Activated T-helper 17 cell treated with anti-CD3 and anti-CD28 coated beads, Interleukin-2, amount 50 U/mL, for 72 hours (primary cell): ENCODE measurements around the gene LRRC1. TPM values are rescaled to one million over a fixed set of nuclear protein-coding genes. Genes with fewer than 3 reads are reported as not detected.

ENCODE experiments used
- ATAC-seq: fragments of 150-1000 bp; cut with Tn5 transposase; replicated peaks from 2 replicates; pipeline ENCODE4 v1.10.0; 2021; ENCODE audit warnings: mild to moderate bottlenecking, moderate library complexity
- H3K27ac Mint-ChIP-seq: one replicate; pipeline ENCODE4 v1.8.0; 2022; ENCODE audit warnings: mixed read lengths
- H3K27me3 Mint-ChIP-seq: one replicate; pipeline ENCODE4 v1.8.0; 2022; ENCODE audit warnings: mixed read lengths
- H3K36me3 Mint-ChIP-seq: one replicate; pipeline ENCODE4 v1.8.0; 2022; ENCODE audit warnings: low read depth, mild to moderate bottlenecking, mixed read lengths
- H3K4me1 Mint-ChIP-seq: one replicate; pipeline ENCODE4 v1.8.0; 2022; ENCODE audit warnings: mixed read lengths
- H3K4me3 Mint-ChIP-seq: one replicate; pipeline ENCODE4 v1.8.0; 2022; ENCODE audit warnings: mild to moderate bottlenecking, mixed read lengths
- H3K9me3 Mint-ChIP-seq: one replicate; pipeline ENCODE4 v1.8.0; 2022; ENCODE audit warnings: mixed read lengths
- total RNA-seq, 2 donors: library from RNA; stranded (reverse); gene quantifications; one replicate each; pipeline ENCODE4 v1.2.3, GENCODE V29; 2022

Gene LRRC1
- total RNA-seq, 2 donors from 2014 or later = 1.7 to 2.2 TPM

DNA sequence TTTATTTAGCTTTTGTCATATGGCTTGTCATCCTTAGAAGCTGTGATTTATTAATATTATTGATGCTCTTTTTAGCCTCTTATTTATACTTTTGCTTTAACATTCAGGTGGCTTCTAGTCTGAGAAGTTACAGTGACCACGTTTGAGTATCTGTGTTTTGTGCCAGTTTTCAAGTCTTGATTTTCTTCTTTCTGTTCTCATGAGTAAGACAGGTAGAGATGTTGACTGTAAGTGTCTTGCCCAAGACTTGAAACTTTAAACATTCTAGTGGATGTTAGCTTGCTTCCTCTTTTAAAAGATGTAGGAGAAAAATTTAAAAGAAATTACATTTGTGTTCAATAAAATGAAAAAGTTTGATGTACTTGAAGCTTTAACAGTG, 122.6 kb downstream of the LRRC1 start:
- ATAC-seq = no peak
- no peaks in the 10 kb centered on the region for H3K4me1 Mint-ChIP-seq
- no peaks in the 10 kb centered on the region for H3K27me3 Mint-ChIP-seq
- peaks cover 35% of the 10 kb centered on the region for H3K36me3 Mint-ChIP-seq
- H3K9me3 Mint-ChIP-seq = no peaks in the 10 kb centered on the region
- H3K4me3 Mint-ChIP-seq = no peak overlapping the region
- H3K27ac Mint-ChIP-seq = no peak overlapping the region

DNA sequence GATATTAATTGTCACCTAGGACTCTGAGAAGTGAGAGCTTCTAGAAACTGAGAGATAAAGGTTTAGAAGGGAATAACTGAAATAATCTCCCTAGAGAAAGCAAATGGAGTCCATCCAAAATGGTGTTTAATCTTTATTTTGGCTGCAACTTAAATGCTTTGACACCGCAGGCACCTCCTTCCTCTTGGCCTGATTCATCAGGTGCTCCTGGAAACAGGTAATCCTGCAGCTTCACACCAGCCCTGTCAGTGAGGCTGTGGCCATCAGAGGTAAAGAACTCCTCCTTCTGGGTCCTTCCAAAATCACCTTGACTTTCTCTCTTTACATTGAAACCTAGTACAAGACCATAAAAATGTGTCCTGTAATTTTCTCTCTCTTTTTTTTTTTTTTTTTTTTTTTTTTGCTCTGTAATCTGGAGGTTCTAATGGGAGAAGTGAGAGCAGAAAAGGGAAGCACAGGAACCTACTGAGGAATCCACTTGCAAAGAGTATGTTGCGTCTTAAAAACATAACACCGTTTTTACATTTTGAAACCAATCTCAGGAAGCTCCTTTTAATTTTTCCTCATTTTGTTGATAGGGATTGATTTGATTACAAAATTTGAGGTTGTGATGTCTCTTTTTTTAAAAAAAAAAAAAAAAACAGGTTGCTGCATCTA, 124.2 kb downstream of the LRRC1 start:
- Mint-ChIP-seq H3K36me3 (peaks cover 37% of the 10 kb centered on the region), H3K27ac (no peak overlapping the region), H3K27me3 (no peaks in the 10 kb centered on the region), H3K4me1 (no peaks in the 10 kb centered on the region), H3K9me3 (no peaks in the 10 kb centered on the region), H3K4me3 (no peak overlapping the region)
- no peak for ATAC-seq

DNA sequence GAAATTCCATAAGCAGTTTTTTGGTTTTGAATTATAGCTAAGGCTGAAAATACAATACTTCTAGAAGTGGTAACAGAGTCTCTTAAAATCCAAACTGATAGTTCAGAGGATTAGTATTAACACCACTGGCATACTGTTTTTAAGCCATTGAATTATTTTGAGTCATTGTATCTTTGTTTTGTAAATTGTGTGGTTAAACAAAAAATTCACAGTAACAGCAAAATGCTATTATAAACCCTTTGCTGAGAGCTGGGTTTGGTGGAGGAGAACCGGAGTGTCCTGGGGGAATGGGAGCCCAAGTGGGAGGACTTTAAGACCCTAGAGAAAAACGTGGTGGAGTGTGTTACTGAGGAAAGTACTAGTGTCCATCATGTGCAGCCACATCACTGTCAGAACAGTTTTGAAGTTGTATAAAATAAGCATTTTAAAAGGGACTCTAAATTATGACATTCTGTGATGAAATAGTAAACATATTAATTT, 125.1 kb downstream of the LRRC1 start:
- Mint-ChIP-seq H3K4me3 (no peak overlapping the region), H3K27ac (no peak overlapping the region), H3K27me3 (no peaks in the 10 kb centered on the region), H3K9me3 (no peaks in the 10 kb centered on the region), H3K36me3 (peaks cover 27% of the 10 kb centered on the region), H3K4me1 (no peaks in the 10 kb centered on the region)
- no peak for ATAC-seq

DNA sequence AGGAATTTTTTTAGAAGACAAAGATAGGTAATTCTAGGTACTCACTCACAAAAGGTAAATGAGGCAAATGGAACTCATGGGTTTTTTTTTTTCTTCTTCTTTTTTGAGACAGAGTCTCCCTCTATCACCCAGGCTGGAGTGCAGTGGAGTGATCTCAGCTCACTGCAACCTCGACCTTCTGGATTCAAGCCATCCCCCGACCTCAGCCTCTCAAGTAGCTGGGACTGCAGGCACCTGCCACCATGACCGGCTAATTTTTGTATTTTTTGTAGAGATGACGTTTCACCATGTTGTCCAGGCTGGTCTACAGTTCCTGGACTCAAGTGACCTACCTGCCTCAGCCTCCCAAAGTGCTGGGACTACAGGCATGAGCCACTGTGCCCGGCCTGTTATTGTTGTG, 126.1 kb downstream of the LRRC1 start:
- Mint-ChIP-seq H3K4me1 (no peaks in the 10 kb centered on the region), H3K4me3 (no peak overlapping the region), H3K27ac (no peak overlapping the region), H3K36me3 (peaks cover 27% of the 10 kb centered on the region), H3K27me3 (no peaks in the 10 kb centered on the region), H3K9me3 (no peaks in the 10 kb centered on the region)
- ATAC-seq = no peak

- Mint-ChIP-seq H3K4me1 (no peaks in the 10 kb centered on the region), H3K9me3 (no peaks in the 10 kb centered on the region), H3K4me3 (no peak overlapping the region), H3K27ac (no peak overlapping the region), H3K27me3 (no peaks in the 10 kb centered on the region), H3K36me3 (peaks cover 27% of the 10 kb centered on the region)
- ATAC-seq = no peak
Observed at GRCh38 chr6:53921639-53922038, 126.8 kb downstream of the LRRC1 start.

DNA sequence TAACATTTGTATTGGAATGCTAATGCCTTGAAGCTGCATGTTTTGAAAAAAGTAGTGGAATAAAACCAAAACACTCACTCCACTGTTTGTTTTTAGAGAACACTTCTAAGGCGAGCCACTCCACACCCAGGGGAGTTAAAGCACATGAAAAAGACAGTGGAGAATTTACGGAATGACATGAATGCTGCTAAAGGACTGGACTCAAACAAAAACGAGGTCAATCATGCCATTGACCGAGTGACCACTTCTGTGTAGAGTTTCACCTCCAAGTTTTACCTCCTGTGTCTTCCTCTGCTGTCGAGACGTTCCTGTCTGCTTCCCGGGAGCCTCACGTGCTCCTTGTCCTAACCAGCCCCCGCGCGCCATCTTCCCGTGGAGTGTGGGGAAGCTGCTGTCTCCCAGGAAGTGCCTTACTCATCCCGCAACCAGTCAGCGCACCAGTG, 127.8 kb downstream of the LRRC1 start:
- Mint-ChIP-seq H3K9me3 (no peaks in the 10 kb centered on the region), H3K4me3 (no peak overlapping the region)

GRCh38 chr6:53924277-53924676, 129.5 kb downstream of the LRRC1 start:
- Mint-ChIP-seq H3K27ac (no peak overlapping the region), H3K36me3 (peaks cover 27% of the 10 kb centered on the region), H3K4me3 (no peak overlapping the region), H3K9me3 (no peaks in the 10 kb centered on the region), H3K27me3 (no peaks in the 10 kb centered on the region), H3K4me1 (no peaks in the 10 kb centered on the region)
- no peak for ATAC-seq

More for the DNA sequence above, 127.8 kb downstream of the LRRC1 start:
- no peaks in the 10 kb centered on the region for H3K4me1 Mint-ChIP-seq
- ATAC-seq = no peak
- H3K27ac Mint-ChIP-seq = no peak overlapping the region
- H3K36me3 Mint-ChIP-seq = peaks cover 27% of the 10 kb centered on the region
- no peaks in the 10 kb centered on the region for H3K27me3 Mint-ChIP-seq

DNA sequence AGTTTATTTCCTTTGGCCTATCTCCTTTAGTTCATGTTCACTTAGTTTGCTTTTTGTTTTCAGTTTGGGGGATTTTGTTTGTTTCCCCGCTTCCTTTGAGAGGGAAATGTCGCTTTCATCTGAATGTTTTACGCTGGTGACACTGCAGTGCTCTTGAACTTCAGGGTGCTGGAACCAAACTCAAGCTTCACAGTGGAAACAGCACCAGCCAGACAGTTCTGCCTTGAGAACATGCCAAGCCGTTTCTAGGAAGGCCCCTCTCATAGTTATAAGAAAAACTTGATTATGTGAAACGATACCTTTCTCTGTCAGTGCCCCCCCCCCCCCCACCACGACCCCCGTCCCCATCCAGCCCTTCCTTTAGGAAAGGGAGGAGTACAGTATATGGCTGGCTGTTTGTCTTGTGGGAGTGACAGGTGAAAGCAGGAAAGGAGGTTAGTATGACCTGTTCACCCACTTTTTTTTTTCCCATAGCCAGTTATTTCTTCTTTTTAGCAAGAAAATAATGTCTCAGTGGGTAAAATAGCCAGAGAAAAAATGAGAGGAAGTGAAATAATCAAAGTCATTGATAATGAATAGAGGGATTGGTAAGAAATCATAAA, 130.1 kb downstream of the LRRC1 start:
- no peaks in the 10 kb centered on the region for H3K27me3 Mint-ChIP-seq
- no peaks in the 10 kb centered on the region for H3K9me3 Mint-ChIP-seq
- no peaks in the 10 kb centered on the region for H3K4me1 Mint-ChIP-seq
- no peak for ATAC-seq
- H3K4me3 Mint-ChIP-seq = no peak overlapping the region
- no peak overlapping the region for H3K27ac Mint-ChIP-seq
- H3K36me3 Mint-ChIP-seq = peaks cover 24% of the 10 kb centered on the region

DNA sequence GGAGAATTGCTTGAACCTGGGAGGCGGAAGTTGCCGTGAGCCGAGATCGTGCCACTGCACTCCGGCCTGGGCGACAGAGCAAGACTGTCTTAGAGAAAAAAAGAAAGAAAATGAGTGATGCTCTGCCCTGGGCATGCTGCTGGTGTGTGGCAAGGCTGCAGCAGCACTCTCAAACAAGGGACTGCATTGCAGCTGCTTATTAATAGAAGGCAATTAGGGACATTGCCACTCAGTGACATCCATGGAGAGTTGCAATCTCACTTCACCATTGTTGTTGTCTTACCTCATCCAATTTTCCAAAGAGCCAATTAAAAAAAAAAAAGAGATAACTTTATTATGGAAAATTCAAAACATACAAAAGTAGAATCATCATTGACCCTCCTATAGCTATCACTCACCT, 131.1 kb downstream of the LRRC1 start:
- Mint-ChIP-seq H3K27ac (no peak overlapping the region), H3K4me3 (no peak overlapping the region), H3K9me3 (no peaks in the 10 kb centered on the region), H3K27me3 (no peaks in the 10 kb centered on the region), H3K36me3 (peaks cover 15% of the 10 kb centered on the region), H3K4me1 (no peaks in the 10 kb centered on the region)
- no peak for ATAC-seq

DNA sequence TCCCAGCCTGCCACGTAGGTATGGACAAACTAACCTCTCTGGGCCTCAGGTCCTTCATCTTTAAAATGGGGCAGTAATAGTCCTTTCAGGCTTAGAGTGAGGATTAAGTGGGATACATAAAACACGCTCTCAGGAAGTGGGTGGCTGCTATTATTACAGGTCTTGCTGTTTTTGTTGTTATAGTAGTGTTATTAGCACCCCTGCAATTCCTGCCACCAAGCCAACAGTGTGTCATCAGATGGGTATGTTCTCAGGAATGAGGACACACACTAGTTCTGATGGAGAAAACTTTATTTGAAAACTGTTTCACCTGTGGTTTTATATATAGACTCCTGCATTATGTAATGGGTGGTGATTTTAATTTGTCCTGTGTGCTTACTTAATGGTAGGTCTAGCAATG, 131.7 kb downstream of the LRRC1 start:
- Mint-ChIP-seq H3K27ac (no peak overlapping the region), H3K4me1 (no peaks in the 10 kb centered on the region), H3K36me3 (peaks cover 9% of the 10 kb centered on the region)

DNA sequence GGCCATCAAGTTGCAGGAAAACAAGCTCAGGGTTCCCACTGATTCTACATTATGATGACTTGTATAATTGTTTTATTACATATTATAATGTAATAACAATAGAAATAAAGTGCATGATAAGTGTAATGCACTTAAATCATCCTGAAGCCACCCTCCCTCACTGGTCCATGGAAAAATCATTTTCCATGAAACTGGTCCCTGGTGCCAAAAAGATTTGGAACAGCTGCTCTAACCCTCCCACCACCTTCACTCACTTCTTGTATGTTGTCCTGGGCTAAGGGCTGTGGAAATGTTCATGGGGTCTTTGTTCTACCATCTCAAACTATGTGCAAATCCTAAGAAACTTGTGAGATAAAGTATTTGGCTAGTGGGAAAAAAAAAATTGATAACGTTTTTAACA, 133.8 kb downstream of the LRRC1 start:
- no peaks in the 10 kb centered on the region for H3K4me1 Mint-ChIP-seq
- no peak for ATAC-seq
- H3K27ac Mint-ChIP-seq = no peak overlapping the region
- no peaks in the 10 kb centered on the region for H3K36me3 Mint-ChIP-seq
- H3K9me3 Mint-ChIP-seq = no peaks in the 10 kb centered on the region
- no peaks in the 10 kb centered on the region for H3K27me3 Mint-ChIP-seq
- no peak overlapping the region for H3K4me3 Mint-ChIP-seq

More for the DNA sequence above, 131.7 kb downstream of the LRRC1 start:
- no peaks in the 10 kb centered on the region for H3K9me3 Mint-ChIP-seq
- H3K27me3 Mint-ChIP-seq = no peaks in the 10 kb centered on the region
- ATAC-seq = no peak
- no peak overlapping the region for H3K4me3 Mint-ChIP-seq

DNA sequence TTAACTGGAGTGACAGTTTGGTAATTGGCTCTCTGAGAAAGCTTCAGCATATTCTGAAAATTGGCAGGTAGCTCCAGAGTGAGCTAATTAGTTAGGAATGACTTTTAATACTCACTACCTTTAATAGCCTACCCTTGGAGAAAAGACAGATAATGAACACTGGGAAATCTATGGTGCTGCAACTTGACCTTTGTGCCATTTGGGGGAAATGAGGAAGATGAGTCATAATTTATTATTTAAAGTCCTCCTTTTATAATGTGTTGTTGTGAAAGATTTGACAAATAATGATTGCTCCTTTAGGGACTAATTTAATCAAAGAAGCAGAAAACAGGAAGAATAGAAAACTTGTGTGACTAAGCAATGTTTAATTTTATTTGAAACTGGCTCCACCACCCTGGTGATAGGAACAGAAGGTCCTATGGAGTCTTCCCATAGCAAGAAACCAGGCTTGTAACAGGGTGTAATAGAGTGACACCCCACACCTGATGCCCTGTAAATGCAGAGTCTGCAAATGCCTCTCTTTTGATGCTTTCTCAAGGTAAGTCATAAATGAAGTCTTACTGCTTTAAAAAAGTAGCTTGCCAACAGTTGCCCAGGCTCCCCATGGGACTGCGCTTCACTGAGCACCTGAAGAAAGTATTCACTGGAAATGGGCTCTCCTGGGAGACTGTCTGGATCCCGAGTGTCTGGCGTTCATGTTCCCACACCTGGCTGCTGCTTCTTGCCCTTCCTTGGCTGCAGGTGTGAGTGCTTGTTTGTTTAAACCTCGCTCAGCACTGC, 134.4 kb downstream of the LRRC1 start:
- ATAC-seq = no peak
- Mint-ChIP-seq H3K4me1 (no peaks in the 10 kb centered on the region), H3K4me3 (no peak overlapping the region), H3K27me3 (no peaks in the 10 kb centered on the region), H3K27ac (no peak overlapping the region), H3K36me3 (no peaks in the 10 kb centered on the region), H3K9me3 (no peaks in the 10 kb centered on the region)

DNA sequence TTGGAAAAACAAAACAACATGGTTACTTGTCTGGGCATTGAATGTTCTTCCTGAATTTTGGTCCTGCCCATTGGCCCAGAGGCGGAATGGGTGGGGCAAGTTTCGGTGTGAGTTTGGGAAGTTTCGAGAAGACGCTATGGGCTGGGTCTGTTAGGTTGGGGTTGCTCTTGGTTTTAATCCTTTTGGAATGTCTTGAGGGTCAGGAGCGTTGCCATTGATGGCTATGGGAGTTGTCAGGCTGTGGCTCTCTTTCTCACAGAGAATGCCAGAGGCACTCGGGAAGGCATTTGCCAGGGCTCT, 135.0 kb downstream of the LRRC1 start:
- ATAC-seq = no peak
- no peaks in the 10 kb centered on the region for H3K9me3 Mint-ChIP-seq
- no peaks in the 10 kb centered on the region for H3K4me1 Mint-ChIP-seq
- no peaks in the 10 kb centered on the region for H3K36me3 Mint-ChIP-seq
- H3K4me3 Mint-ChIP-seq = no peak overlapping the region
- no peak overlapping the region for H3K27ac Mint-ChIP-seq
- no peaks in the 10 kb centered on the region for H3K27me3 Mint-ChIP-seq

DNA sequence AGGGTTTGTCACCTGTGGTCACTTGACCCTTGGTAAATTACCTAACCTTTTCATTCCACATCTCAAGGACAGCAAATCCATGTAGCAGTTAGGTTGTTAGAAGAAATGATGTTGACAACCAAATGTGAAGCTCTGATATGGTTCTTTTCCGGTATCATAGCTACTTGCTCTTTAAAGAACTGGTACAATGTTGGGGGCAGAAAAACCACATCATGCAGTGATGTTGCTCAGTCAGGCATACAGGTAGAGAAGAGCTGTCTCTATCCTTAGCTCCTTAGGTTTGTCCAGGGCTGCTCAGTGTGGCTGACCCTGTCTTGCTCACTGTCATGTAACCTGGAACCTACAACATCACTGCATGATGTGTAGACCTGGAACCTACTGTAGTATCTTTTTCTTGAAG, 135.5 kb downstream of the LRRC1 start:
- H3K4me1 Mint-ChIP-seq = no peaks in the 10 kb centered on the region
- no peaks in the 10 kb centered on the region for H3K9me3 Mint-ChIP-seq
- no peaks in the 10 kb centered on the region for H3K27me3 Mint-ChIP-seq
- H3K36me3 Mint-ChIP-seq = no peaks in the 10 kb centered on the region
- no peak for ATAC-seq
- no peak overlapping the region for H3K27ac Mint-ChIP-seq
- H3K4me3 Mint-ChIP-seq = no peak overlapping the region

GRCh38 chr6:53931086-53931485, 136.3 kb downstream of the LRRC1 start:
- H3K9me3 Mint-ChIP-seq = no peaks in the 10 kb centered on the region
- no peak overlapping the region for H3K4me3 Mint-ChIP-seq
- no peak overlapping the region for H3K27ac Mint-ChIP-seq
- H3K4me1 Mint-ChIP-seq = no peaks in the 10 kb centered on the region
- H3K36me3 Mint-ChIP-seq = no peaks in the 10 kb centered on the region
- no peaks in the 10 kb centered on the region for H3K27me3 Mint-ChIP-seq
- ATAC-seq = no peak
